Activated gamma-delta T cell treated with Interleukin-2 at 50 U/mL for 16 hours (primary cell): ENCODE results near the gene DOCK10.

Source experiments
- DNase-seq: peaks from one replicate; pipeline ENCODE4 v3.0.0-alpha.2; 2020

Gene DOCK10

DNA sequence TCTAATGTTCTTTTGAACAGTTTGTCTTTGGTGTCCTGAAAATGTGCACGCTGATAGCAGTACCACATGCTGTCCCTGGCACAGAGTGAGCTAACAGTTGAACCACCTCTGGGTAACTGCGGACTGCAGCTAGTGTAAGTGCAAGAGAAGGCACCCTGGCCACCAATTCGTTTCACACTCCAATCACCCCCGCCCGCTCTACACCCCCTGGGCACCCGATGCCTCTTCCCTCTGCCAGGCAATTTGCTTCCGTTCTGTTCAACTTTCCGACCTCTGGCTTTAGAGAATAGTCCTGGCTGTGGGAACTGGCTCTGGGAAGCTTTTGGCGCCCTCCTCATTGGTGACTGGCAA, 1.4 kb downstream of the DOCK10 start:
- peak; percentile 33 for DNase-seq

DNA sequence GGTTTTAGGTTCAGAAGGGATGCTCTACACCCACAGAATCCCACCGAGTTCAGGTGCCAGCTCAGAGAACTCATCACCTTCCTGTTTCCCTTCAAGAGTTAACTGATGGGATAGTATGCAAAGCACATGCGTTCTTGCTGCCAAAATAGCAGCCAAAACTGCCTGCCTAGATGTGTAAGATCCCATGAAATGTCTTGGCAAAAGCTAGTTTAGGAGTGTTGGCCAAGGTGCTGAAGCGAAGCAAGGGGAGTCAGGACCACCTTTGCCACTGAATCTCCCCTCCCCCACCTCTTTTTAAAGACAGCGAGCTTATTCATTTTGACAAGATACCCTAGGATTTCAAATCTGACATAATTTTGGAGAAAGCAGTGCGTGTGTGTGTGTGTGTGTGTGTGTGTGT, 2.1 kb downstream of the DOCK10 start:
- DNase-seq: no peak

DNA sequence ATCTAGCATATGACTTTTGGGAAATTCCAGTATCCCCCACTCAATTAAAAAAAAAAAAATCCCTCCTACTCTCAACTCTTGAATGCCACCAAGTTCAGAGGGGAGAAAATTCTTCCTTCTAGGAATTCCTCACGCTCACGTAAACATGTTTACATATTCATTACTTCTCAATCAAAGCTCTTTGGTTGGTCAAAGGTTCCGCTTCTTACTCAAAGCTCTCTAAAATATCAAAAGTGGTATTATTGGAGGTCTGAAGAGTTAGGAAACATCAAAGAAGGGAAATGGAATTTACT, 4.1 kb downstream of the DOCK10 start:
- no peak for DNase-seq

DNA sequence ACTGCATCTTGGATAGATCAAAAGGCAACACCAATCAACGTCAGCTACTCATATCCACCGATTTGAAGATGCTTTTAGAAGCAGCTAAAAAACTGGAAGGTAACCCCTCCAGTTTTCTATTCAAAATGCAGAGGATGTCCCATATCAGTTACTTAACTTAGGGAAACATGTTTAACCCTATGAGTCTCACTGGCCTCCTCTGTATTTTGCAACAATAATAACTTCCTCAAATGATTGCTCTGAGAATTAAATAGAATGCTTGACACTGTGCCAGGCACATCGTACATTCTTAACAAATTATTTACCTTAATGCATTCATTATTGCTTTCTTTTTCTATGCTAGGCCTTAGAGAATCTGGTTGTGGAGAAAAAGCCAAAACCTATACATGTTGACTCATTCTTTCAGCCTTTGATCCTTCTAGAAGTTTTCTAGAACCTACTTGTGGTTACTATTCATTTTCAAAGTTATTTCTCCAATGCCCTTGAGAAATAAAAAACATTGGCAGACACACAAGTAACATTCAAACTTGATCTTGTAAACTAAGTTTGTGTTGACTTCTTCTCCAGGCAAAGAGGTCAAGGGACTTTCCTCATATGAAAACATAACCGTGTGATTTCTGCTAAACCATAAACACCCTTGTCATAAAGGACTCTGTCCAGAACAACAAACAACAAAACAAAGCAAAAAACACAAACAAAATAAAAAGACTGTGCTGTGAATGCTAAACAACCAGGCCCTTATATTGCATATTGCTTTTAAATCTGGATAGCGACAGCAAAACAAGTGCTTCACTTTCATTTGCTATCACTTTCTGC, 4.6 kb downstream of the DOCK10 start:
- no peak for DNase-seq

DNA sequence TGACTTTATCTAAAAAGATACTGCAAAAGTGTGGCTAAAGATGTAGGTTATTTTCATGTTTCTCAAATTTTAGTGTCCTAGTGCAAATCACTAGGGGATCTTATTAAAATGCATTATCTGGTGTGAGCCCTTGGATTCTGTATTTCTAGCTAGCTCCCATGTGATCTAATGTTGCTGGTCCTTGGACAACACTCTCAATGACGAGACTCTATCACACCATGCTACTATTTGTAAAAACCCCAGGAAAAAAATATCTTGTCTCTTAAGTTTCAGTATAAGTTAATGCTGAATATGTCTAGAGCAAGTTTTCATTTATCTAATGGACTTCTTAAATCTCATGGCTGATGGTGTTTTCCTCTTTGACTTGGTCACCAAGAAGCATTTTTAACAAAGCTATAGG, 5.8 kb downstream of the DOCK10 start:
- DNase-seq: no peak

DNA sequence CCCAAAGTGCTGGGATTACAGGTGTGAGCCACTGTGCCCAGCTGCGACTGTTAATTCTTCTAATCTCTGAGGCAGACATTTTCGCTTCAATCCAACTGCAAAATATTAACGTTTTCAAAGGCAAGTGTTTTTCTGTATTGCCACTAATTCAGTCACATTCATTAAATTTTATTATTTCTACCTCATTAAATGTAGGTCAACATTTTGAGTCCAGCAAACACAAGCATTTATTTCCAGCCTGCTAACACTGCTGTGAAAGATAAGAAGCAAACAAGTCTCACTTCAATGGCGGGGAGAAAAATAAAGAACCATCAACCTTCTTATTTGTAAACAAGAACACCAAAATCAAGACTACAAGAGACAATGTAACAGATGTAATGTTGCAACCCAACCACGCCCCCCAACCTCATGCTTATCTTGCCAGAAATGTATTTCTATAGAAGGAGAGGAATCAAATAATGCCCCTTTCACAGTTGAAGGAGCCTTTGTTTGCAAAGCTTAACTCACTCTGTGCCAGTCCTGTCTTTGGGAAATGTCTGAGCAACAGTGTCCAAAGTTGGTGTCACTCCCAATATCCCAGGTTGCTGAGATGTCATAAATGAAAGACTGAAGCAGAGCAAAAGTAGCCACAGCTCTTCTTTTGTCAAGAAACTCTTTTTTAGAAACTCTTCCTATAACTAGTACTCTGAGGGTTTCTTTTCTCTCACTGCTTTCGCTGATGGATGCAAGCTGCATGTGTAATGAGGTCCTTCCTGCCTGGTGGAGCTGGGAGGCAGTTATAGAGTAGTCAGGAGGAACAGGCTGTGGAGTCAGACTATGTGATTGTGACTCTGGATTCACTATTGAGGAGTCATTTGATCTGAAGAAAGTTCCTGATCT, 8.6 kb downstream of the DOCK10 start:
- no peak for DNase-seq

DNA sequence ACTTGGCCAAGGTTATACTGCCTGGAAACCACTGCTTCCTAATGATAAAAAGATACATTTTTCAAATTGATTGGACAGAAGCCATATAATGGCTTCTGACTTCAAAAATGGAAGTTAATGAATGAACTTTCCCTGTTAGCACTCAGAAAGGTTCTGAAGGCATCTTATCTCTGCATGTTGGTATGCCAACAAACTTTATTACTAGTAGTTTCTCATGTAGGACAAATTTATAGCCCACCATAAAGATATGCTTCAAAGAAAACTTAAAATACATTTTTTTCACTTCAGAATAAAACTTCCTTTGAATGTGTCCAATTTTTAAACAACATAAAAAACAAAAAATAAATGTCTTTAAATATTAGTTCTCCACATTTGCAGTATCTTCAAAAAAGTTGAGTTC, 10.0 kb downstream of the DOCK10 start:
- no peak for DNase-seq

DNA sequence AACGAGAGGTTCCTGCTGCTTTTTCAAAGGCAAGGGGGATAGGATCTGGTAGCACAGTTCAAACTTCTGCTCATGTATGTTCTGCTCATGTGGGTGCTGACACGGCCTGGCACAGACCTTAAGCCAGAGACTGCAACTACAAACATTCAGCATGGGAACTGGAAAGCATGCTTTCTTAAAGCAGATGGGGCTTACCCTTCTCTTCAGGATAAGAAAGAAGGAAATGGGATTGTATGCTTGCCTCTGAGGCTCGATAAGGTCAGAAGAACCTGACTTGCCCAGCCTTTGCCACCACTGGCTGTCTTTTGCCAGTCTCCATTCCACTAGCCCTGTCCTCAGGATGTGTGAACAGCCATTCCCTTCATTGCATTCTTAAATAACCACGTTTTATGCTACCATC, 10.7 kb downstream of the DOCK10 start:
- no peak for DNase-seq

DNA sequence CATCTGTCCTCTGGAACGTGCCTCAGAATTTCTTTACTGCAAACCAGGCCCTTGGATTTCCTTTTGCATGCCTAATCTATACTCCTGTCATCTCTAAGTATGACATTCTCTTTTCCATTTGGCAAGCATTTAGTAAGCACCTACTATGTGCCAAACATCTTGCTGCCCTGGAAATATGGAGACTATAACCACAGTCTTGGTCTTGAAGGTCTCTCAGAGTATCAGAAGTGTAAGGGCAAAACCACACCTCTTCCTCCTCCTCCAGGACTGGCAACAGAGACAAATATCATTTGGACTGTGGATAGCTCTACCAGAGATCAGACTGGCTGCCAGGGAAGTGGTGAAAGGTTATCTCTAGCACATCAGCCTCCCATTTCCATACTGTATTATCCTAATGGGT, 11.4 kb downstream of the DOCK10 start:
- no peak for DNase-seq

DNA sequence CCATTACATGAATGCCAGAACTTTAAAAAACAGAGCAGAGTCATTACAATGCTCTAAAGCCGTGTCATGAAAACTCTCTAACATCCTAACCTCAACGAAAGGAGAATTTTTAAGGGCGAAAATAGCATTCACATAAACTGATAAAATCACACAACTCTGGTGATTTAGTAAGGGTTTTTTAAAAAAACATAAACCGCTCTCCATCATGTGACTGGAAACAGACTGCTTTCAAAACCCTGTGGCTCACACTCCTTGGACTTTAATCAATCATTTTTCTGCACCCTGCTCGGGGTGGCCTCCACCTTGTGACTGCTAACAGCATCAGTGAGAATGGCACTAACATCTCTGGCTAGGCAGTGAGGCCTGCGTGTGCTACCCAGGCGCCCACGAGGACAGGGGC, 12.1 kb downstream of the DOCK10 start:
- no peak for DNase-seq

DNA sequence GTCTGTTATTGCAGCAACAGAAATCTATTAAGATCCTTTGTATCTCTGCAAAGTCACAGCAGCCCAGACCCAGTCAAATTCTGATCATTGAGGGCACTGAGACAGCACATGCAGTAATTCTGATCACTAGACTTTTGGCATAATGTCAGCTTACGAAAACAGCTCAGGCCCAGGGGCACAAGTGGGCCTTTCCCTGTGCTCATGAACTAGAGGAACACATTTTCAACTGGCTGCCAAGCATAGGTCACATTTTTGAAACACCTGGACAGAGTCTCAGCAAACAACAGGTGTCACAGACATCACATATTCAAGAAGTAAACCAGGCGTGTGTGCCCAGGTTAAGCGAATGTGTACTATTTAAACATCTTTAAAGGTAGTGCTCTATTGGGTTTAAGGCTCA, 13.7 kb downstream of the DOCK10 start:
- no peak for DNase-seq

DNA sequence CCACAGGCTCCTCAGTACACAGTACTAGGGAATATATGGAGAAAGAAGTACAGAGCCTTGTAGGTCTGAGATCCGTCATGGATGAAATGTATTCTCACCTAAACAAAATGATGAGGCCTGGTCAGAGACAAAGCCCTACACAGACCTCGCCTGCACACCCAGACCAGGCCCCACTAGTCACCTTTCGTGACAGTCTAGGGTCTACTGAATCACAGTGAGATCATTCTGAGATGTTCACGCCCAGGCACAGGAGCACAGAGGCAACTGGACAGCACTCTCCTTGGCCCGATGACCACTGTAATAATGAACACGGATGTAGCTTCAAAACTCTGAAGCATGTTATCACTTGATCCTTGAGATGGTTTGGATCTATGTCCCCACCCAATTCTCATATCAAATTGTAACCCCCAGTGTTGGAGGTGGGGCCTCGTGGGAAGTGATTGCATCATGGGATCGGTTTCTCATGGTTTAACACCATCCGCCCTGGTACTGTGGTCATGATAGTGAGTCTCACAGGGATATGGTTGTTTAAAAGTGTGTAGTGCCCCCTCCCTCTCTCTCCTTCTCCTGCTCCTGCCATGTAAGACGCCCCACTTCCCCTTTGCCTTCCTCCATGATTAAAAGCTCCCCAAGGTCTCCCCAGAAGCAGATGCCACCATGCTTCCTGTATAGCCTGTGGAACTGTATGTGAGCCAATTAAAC, 15.1 kb downstream of the DOCK10 start:
- no peak for DNase-seq

DNA sequence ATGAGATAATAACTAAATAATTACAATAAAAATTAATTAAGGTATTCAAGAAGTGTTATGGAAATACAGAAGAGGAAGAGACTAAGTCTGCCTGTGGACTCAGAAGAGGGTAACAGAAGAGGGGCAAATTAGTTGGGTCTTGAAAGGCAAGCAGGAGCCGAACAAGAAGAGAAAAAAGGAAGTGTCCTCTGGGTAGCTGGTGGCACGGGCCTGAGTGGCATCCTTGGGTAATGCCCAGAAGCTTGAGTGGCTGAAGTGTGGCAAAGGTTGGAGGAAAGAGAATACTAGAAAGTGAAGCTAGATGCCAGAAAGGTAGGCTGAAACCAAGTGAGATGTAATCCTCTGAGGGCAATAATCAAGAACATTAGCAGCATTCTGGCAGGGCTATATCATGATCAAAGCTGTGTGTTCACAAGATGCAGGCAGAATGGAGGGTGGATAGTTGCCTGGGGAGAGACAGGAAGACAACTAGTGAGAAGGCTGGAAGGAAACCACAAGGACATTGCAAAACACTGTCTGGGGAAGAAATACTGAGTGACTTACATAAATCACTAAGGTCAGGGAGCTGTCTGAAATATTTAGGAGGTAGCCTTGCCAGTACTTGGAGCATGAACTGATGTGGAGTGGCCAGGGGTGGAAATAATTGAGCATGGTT, 16.2 kb downstream of the DOCK10 start:
- no peak for DNase-seq

DNA sequence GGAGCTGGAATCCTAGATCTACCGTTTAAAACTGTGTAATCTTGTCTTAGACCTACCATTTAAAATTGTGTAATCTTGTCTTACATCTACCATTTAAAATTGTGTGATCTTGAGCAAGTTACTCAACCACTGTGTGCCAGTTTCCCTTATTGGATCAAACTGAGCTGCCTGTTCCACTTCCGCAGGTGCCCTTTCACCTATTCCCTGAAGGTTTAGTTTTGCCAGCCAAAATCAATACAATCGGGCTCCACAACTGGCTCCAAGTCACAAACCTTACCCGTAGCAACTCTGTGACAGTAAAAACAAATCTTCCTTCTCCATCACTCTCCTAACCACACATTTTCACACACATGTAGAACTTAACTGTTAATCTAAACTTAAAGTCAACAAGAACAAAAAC, 20.1 kb downstream of the DOCK10 start:
- DNase-seq: no peak

DNA sequence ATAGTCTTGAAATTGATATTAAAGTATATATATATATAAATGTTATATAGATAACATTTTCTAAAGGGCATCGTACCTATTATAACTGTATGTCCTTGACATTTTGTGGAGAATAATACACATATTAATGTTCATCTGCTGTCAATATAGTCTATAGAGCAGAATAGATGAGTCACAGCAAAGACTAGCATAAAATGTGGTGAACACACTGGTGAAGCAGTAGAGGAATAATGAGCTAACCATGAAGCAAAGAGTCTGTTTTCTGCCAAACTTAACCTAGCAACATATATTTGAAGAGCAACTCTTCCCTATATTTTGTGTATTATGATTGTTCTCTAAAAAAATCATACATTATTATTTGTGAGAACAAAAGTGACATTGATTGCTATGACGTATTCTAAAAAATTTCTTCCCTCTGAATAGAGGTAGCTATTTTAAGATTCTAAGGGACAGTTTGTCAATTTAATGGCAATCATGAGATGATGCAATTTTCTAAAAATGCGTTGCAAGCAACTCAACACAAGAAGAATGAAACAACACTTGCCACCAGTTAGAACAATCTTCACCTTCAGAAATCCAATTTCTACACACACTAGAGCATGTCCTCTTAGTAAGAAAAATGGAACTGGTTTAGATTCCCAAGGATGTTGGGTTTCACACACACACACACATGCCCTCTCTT, 22.0 kb downstream of the DOCK10 start:
- DNase-seq: no peak

DNA sequence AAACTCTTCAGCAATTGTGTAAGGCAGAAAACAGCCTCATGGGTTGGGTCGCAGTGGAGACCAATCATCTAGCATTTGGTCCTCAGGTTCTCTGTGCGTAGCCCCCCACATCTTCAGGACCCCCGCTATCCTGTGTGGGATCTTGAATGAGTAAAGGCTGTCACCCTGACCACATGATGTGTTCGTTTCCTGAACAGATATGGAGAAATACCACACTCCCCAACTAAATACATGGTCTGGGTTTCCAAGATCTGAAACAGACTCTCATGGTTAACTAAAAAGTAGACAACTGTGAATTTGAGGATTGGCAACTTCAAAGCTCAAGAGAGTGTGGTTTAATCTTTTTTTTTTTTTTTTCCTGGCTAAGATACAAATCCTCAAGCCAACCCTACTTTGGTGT, 23.2 kb downstream of the DOCK10 start:
- DNase-seq: no peak

DNA sequence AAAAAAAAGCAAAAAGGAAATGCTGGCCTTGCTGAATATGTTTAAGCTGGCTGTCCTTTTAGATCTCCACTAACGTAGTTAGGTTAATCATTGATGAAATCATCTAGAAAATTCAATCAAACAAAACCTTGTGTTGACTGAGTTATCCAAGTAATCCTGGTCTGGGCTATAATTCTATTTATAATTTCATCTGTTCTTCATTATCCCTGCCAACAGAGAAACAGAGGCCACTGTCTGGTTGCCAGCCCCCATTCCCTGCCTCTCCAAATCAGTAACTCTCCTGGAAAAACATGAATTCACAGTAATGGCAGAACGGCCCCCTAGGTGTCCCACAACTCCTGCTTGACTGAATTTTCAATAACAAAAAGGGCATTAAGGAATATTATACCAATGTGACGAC, 24.6 kb downstream of the DOCK10 start:
- no peak for DNase-seq

DNA sequence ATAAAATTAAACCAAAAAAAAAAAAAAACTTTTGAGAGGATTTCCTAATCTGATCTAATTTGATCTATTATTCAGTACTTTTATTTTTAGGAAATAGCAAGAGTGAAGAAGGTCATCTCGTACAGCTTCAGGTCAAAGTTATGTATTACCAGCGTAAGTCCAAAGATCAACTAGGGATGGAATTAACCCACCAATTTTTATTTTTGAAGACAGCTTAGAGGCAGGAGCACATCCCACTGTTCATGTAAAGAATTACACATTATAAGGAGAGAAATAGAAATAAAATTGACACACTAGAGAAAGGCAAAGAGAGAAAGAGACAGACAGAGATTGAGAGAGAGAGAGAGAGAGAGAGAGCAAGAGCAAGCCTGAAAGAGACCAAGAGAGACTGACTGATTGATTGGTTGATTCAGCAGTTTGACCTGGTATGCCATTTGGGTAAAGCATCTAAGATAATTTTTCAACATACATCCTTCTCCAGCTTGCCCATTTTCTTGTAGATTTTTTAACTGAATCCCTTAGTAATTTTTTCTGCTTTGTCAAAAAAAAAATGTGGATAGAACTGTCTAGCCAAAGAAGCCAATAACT, 25.1 kb downstream of the DOCK10 start:
- no peak for DNase-seq

DNA sequence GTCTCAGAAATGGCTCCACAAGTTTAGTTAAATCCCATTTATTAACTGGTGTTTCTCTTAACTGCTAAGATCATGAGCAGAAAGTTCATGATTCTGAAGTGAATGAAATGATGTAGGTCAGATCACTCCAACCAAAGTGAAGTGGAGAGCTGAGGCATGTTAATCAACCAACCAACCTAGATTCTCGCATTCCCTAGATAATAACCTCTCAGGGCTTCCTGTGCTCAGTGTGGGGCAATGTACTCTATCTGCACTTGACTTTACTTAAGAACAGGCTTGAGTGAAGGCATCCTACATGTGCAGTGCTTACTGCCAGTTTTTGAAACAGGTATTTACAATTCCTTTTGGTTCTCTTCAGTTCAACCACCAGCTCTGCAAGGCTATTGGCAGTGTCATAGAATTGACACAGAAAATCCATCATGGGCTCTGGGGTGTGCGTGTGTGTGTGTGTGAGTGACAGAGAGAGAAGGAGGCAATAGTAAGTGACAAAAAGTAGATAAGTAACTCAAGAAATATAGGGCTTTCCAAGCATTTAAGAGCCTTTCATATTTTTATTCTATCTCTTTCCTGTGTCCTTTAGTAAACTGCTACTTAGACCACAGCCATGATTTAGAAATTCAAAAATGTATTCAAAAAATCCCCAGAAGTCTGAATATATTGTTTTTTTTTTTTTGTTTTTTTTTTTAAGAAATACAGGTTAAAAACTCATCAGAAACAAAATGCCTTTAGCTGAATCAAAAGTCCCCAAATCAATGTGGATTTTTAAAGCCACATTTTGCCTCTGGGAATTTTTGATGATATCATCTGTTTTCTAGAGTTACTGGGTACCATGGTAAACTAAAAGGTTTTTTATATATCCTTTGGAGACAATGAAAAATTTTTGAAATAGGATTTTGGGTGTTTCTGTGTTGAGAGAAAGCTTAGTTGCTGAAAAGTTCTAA, 28.6 kb downstream of the DOCK10 start:
- DNase-seq: no peak

DNA sequence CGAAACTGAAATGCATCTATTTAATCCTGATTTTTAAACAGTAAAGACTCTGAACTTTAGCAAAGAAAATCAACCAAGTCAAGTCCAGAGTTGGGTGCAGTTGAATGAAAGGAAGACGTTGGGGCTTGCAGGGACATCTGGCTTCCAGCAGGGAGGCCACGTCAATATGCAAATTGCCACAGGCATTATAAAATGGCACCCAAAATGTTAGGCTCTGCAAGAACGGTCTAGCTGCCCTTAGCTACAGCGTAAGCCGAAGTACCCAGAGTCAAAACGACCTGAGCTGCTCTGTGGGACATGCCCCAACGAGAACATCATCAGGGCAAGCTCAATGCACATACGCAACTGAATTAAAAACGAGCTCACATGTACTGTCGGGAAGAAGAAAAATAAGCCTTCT, 30.7 kb downstream of the DOCK10 start:
- DNase-seq: no peak

DNA sequence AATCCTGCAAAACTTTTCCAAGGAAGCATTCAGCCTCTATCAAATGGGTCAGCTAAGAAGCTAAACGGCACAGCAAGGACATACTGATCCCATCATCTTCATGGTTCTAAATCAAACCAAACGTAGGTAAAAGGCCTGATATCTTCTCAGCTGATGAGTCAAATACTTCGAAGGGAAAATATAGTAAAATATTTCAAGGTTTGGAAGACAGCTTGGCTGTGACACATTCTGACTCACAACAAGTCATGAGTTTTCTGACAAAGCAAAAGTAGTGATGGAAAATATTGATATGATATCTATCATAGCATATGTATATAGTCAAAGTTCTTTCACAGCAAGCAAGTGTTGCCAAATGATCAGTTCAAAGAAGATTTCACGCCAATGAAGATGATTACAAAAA, 31.5 kb downstream of the DOCK10 start:
- DNase-seq: no peak
